ENCODE results near the gene PDE4D.

GRCh38 chr5:59346982-59347381 is 546.5 kb downstream of the PDE4D start:
- TF ChIP-seq CTCF (optimal IDR thresholded peaks at IDR 0.05 in 1 of 3, IDR thresholded peaks at IDR 0.05 in 1 of 3, conservative IDR thresholded peaks at IDR 0.05 in 1 of 3; ENCODE audit: extremely low read depth in 1 of 3, insufficient read depth in 2 of 3, low read length in 3 of 3) (no peak), EZH2 (IDR thresholded peaks at IDR 0.05; ENCODE audit: low read length) (no peak)
